ENCODE measurements around the gene HERC3.

Gene HERC3

GRCh38 chr4:88661739-88662138, 69.5 kb downstream of the HERC3 start:
- DNase-seq = no peak

- DNase-seq = peak; percentile 72
Measured at GRCh38 chr4:88672987-88673386, 80.7 kb downstream of the HERC3 start.

GRCh38 chr4:88673886-88674285, 81.6 kb downstream of the HERC3 start:
- DNase-seq = no peak

GRCh38 chr4:88674565-88674964, 82.3 kb downstream of the HERC3 start:
- DNase-seq = no peak

- no peak for DNase-seq
Measured at GRCh38 chr4:88674979-88675378, 82.7 kb downstream of the HERC3 start.

- DNase-seq = no peak
Measured at GRCh38 chr4:88675543-88675942, 83.3 kb downstream of the HERC3 start.

GRCh38 chr4:88681209-88681608, 88.9 kb downstream of the HERC3 start:
- no peak for DNase-seq

- DNase-seq = peak; percentile 32
Measured at GRCh38 chr4:88690355-88690754, 98.1 kb downstream of the HERC3 start.

GRCh38 chr4:88693792-88694191, 101.5 kb downstream of the HERC3 start:
- no peak for DNase-seq

GRCh38 chr4:88696630-88697029, 104.3 kb downstream of the HERC3 start:
- no peak for DNase-seq

GRCh38 chr4:88697141-88697540, 104.9 kb downstream of the HERC3 start:
- peak; percentile 21 for DNase-seq

- peak; percentile 72 for DNase-seq
Measured at GRCh38 chr4:88697588-88698329, 105.5 kb downstream of the HERC3 start, which contains the start of gene NAP1L5. Gene NAP1L5 (minus strand): TSS chr4:88697829. CDS start chr4:88697754, 75 bp downstream.

- DNase-seq = peak; percentile 54
Measured at GRCh38 chr4:88698519-88698918, 106.2 kb downstream of the HERC3 start.

- DNase-seq = peak; percentile 76
Measured at GRCh38 chr4:88702782-88703181, 110.5 kb downstream of the HERC3 start.

- no peak for DNase-seq
Measured at GRCh38 chr4:88705223-88705622, 112.9 kb downstream of the HERC3 start.

- DNase-seq = no peak
Measured at GRCh38 chr4:88705805-88706492, 113.7 kb downstream of the HERC3 start.

GRCh38 chr4:88706574-88706973, 114.3 kb downstream of the HERC3 start:
- DNase-seq = peak; percentile 26

GRCh38 chr4:88709989-88710388, 117.7 kb downstream of the HERC3 start:
- no peak for DNase-seq

- DNase-seq = no peak
Measured at GRCh38 chr4:88713782-88714181, 121.5 kb downstream of the HERC3 start.

- DNase-seq = no peak
Measured at GRCh38 chr4:88718098-88718497, 125.8 kb downstream of the HERC3 start.

- DNase-seq = no peak
Measured at GRCh38 chr4:88719381-88719780, 127.1 kb downstream of the HERC3 start.

- no peak for DNase-seq
Measured at GRCh38 chr4:88720451-88721428, 128.5 kb downstream of the HERC3 start.

GRCh38 chr4:88722276-88722780, 130.0 kb downstream of the HERC3 start:
- DNase-seq = no peak
